Endodermal cell (in vitro differentiated cells): ENCODE data around the gene KRT2. TPM values are rescaled to one million over a fixed set of nuclear protein-coding genes. Genes with fewer than 3 reads are reported as not detected.
A peak's percentile ranks its signal among the peaks of the same experiment; 100 is the strongest.

Experiments used
- DNase-seq: peaks from one replicate; pipeline ENCODE4 v3.0.0-alpha.2; 2017
- H3K27ac ChIP-seq: 2 replicates; pipeline ENCODE4 v1.5.1; 2013; ENCODE audit warnings: mild to moderate bottlenecking, low read depth, low read length, moderate library complexity
- H3K27me3 ChIP-seq: 2 replicates; pipeline ENCODE4 v1.6.1; 2013; ENCODE audit warnings: mild to moderate bottlenecking, low read length, moderate library complexity; ENCODE audit not compliant: insufficient read depth, control insufficient read depth, poor library complexity, severe bottlenecking
- H3K36me3 ChIP-seq: 2 replicates; pipeline ENCODE4 v1.7.0; 2013; ENCODE audit warnings: mild to moderate bottlenecking, low read length, moderate library complexity; ENCODE audit not compliant: control insufficient read depth, insufficient read depth
- H3K4me1 ChIP-seq: one replicate; pipeline ENCODE4 v1.7.0; 2013; ENCODE audit warnings: low read length; ENCODE audit not compliant: control insufficient read depth, insufficient read depth
- H3K4me3 ChIP-seq: 2 replicates; pipeline ENCODE4 v1.5.1; 2013; ENCODE audit warnings: mild to moderate bottlenecking, low read length, moderate library complexity
- H3K9ac ChIP-seq: 2 replicates; pipeline ENCODE4 v1.6.1; 2013; ENCODE audit warnings: mild to moderate bottlenecking, low read length, moderate library complexity; ENCODE audit not compliant: poor library complexity, severe bottlenecking; ENCODE audit errors: extremely low read depth
- H3K9me3 ChIP-seq: 2 replicates; pipeline ENCODE4 v1.6.1; 2013; ENCODE audit warnings: mild to moderate bottlenecking, low read length, moderate library complexity; ENCODE audit not compliant: control insufficient read depth
- H3K27ac Mint-ChIP-seq: 2 replicates; pipeline ENCODE4 v1.8.0; 2020; ENCODE audit warnings: mixed read lengths
- H3K27me3 Mint-ChIP-seq: 2 replicates; pipeline ENCODE4 v1.8.0; 2021; ENCODE audit warnings: mild to moderate bottlenecking, mixed read lengths; ENCODE audit not compliant: insufficient read depth
- H3K36me3 Mint-ChIP-seq: 2 replicates; pipeline ENCODE4 v1.8.0; 2020; ENCODE audit warnings: low read depth, mixed read lengths
- H3K4me1 Mint-ChIP-seq: 2 replicates; pipeline ENCODE4 v1.8.0; 2020; ENCODE audit warnings: mixed read lengths
- H3K4me3 Mint-ChIP-seq: 2 replicates; pipeline ENCODE4 v1.8.0; 2020; ENCODE audit warnings: mild to moderate bottlenecking, moderate library complexity, mixed read lengths
- H3K9me3 Mint-ChIP-seq: 2 replicates; pipeline ENCODE4 v1.8.0; 2020; ENCODE audit warnings: mild to moderate bottlenecking, mixed read lengths
- CTCF ChIP-seq: fragments of 200-600 bp; sonication (generic); conservative IDR thresholded peaks from 2 replicates; pipeline ENCODE4 v1.5.0; 2021; ENCODE audit warnings: antibody characterized with exemption, mild to moderate bottlenecking
- WGBS, 2 experiments: methylation state at CpG; one replicate each; pipeline versions ENCODE4 v1.1.5 to v1.1.7; 2013; ENCODE audit warnings: missing lambda C conversion rate in 2 of 2, mixed read lengths in 1 of 2; ENCODE audit not compliant: insufficient coverage in 1 of 2, insufficient read length in 1 of 2; 5-methylcytosine and 5-hydroxymethylcytosine counted together
- long read RNA-seq, 4 experiments: library from polyadenylated mRNA in 2 of 4; library from RNA in 1 of 4; library from capped mRNA in 1 of 4; stranded (forward) in 3 of 4; unstranded in 1 of 4; transcript quantifications; one replicate each; pipeline ENCODE4 v2.0.0, GENCODE V29; 2020 to 2021; ENCODE audit warnings: inconsistent platforms in 1 of 4
- polyA plus RNA-seq, 2 experiments: library from polyadenylated mRNA; stranded (reverse); fragments of 50-300 nt; gene quantifications; one replicate each; pipeline ENCODE4 v1.2.3, GENCODE V29; 2013
- total RNA-seq, 2 donors: library from RNA; stranded (reverse); fragmentation: NEBNext Ultra II Directional in 1 of 2; extraction: Animal tissue kit (Norgen Biotek cat#: 25700) in 1 of 2; gene quantifications; 2 replicates in 1 of 2; 3 replicates in 1 of 2; pipeline ENCODE4 v1.2.1, GENCODE V29; 2021

The KRT2 gene
- not detected for total RNA-seq
- not detected for polyA plus RNA-seq (2013, experiment 1 of 2)
- not detected for polyA plus RNA-seq (2013, experiment 2 of 2)
- long read RNA-seq, experiment 1 = 0 reads
- long read RNA-seq, experiment 2 = 0 reads
- long read RNA-seq, experiment 3 = 0 reads
- long read RNA-seq, experiment 4 = 0 reads

- H3K9me3 ChIP-seq = peaks cover 7% of the 10 kb centered on the region
- no peak within 1 kb of the TSS for H3K9ac ChIP-seq
- peaks cover 9% of the 10 kb centered on the region for H3K27me3 Mint-ChIP-seq
- 93 to 94% methylated on average over 11 to 16 of the region's 16 CpGs for WGBS, 2 experiments
- no peak within 1 kb of the TSS for H3K4me3 Mint-ChIP-seq
- no peak for TF ChIP-seq CTCF
- H3K36me3 Mint-ChIP-seq = no peaks in the 10 kb centered on the region
- peak; percentile 28 for DNase-seq
- H3K27me3 ChIP-seq = peaks cover 16% of the 10 kb centered on the region
- no peaks in the 10 kb centered on the region for H3K36me3 ChIP-seq
- H3K27ac ChIP-seq = no peak within 1 kb of the TSS
- H3K4me1 Mint-ChIP-seq = no peaks in the 10 kb centered on the region
- no peak within 1 kb of the TSS for H3K4me3 ChIP-seq
- no peaks in the 10 kb centered on the region for H3K4me1 ChIP-seq
- no peak within 1 kb of the TSS for H3K27ac Mint-ChIP-seq
- H3K9me3 Mint-ChIP-seq = no peaks in the 10 kb centered on the region
These were observed at the start of gene KRT2 for GRCh38 chr12:52651726-52652261. TSS of gene KRT2 (minus strand) at chr12:52652211. CDS start at chr12:52652142, 69 bp downstream.

GRCh38 chr12:52701281-52701680, 49.3 kb upstream of the KRT2 start:
- no peak for DNase-seq
- H3K27ac ChIP-seq = no peak overlapping the region
- Mint-ChIP-seq H3K4me1 (peaks cover 16% of the 10 kb centered on the region), H3K27me3 (peaks cover 22% of the 10 kb centered on the region), H3K9me3 (no peaks in the 10 kb centered on the region), H3K36me3 (no peaks in the 10 kb centered on the region), H3K27ac (no peak overlapping the region), H3K4me3 (no peak overlapping the region)
- no peaks in the 10 kb centered on the region for H3K36me3 ChIP-seq
- peaks cover 7% of the 10 kb centered on the region for H3K4me1 ChIP-seq
- H3K27me3 ChIP-seq = peaks cover 44% of the 10 kb centered on the region
- no peak for TF ChIP-seq CTCF
- WGBS, 2 experiments = 77 to 86% methylated on average over 7 to 12 of the region's 12 CpGs
- H3K4me3 ChIP-seq = no peak overlapping the region
- no peaks in the 10 kb centered on the region for H3K9me3 ChIP-seq
- no peak overlapping the region for H3K9ac ChIP-seq

GRCh38 chr12:52699960-52700359, 47.9 kb upstream of the KRT2 start:
- peaks cover 44% of the 10 kb centered on the region for H3K27me3 ChIP-seq
- no peak overlapping the region for H3K4me3 Mint-ChIP-seq
- H3K36me3 Mint-ChIP-seq = no peaks in the 10 kb centered on the region
- peaks cover 7% of the 10 kb centered on the region for H3K4me1 ChIP-seq
- DNase-seq = no peak
- no peaks in the 10 kb centered on the region for H3K9me3 Mint-ChIP-seq
- H3K27me3 Mint-ChIP-seq = peaks cover 24% of the 10 kb centered on the region
- H3K4me1 Mint-ChIP-seq = peaks cover 16% of the 10 kb centered on the region
- no peak overlapping the region for H3K27ac Mint-ChIP-seq
- H3K36me3 ChIP-seq = no peaks in the 10 kb centered on the region
- TF ChIP-seq CTCF = no peak
- no peak overlapping the region for H3K9ac ChIP-seq
- 94% methylated on average over 2 of the region's 2 CpGs; no CpG with 5 or more reads in 1 of the 2 experiments for WGBS, 2 experiments
- H3K4me3 ChIP-seq = no peak overlapping the region
- no peaks in the 10 kb centered on the region for H3K9me3 ChIP-seq
- no peak overlapping the region for H3K27ac ChIP-seq
